NCI-H82 treated with DMSO at 0.1 percent for 48 hours (cell line): ENCODE measurements around the gene TP53I3.
"Not testable (repeated sequence)": the region's sequence is repeated elsewhere in the genome, so short reads cannot be mapped to it uniquely, and the experiment has no call there.

Source experiments
- DNase-seq: peaks from one replicate; lab custom pipeline; 2025; ENCODE audit not compliant: unreplicated experiment; lab: John Stamatoyannopoulos, UW

Gene TP53I3, protein sequence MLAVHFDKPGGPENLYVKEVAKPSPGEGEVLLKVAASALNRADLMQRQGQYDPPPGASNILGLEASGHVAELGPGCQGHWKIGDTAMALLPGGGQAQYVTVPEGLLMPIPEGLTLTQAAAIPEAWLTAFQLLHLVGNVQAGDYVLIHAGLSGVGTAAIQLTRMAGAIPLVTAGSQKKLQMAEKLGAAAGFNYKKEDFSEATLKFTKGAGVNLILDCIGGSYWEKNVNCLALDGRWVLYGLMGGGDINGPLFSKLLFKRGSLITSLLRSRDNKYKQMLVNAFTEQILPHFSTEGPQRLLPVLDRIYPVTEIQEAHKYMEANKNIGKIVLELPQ

DNA sequence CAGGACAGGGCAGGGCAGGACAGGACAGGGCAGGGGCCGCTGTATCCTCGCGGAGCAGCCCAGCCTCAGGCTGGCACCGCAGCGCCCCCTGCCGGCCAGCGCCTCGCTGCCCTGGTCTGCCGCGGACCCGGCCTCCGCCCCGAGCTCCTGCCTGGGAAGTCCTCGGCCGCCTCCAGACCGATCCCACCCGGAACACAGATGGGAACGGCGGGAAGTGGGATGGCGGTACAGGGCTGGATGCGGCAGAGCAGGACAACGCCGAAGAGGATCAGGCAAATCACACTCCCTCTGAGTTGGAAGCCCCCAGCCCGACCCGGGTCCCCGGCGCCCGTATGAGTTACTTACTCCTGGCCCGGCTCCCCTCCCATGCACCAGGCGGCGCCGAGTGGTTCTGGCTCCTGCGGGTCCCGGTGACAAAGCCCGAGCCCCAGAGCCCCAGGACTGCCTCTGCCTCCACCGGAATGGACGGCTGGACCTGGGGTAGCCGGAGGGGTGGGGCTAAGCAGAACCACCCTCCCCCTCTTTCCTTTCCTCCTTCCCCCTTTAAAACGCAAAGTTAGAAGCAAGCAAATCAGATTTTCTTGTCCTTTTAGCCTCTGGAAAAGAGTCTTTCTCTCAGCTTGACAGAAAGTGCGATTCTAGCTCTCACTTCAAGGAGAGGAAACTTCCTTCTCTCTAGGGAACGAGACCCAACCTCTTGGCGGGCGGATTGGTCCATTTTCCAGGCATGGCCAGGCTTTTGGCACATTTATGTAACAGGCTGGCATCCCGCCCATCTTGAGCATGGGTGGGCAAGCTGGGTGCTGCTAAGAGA lies at the start of gene TP53I3:
Gene TP53I3, minus strand, starts transcription at position 449 of the 814 bp plus-strand sequence. CDS start 508 bp downstream, outside the sequence.
- DNase-seq = peak; percentile 76

DNA sequence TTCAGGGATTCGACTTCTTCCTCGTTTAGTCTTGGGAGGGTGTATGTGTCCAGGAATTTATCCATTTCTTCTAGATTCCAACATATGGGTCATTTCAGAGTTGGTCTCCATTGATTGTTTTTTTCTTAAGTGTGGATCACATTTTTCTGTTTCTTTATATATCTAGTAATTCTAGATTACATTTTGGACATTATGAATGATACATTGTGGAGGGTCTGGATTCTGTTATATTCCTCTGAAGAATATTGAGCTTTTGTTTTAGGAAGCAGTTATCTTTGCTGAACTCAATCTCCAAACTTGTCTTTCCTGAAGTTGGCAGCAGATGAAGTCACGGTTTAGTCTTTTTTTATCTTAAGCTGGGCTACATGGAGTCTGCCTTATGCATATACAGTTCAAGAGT lies 47.9 kb upstream of the TP53I3 start:
- DNase-seq = no peak

DNA sequence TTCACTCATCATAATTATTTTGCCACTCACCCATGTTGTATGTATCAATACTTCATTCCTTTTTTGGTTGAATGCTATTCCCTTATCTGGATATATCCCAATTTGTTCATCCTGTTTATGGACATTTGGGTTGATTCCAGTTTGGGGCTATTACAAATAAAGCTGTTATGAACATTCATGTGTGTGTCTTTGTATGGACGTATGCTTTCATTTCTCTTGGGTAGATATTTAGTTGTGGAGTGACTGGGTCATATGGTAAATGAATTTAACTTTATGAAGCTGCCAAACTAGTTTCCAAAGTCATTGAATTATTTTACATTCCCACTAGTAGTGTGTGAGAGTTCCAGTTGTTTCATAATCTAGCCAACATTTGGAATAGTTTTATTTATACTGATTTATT lies 41.3 kb upstream of the TP53I3 start:
- no peak for DNase-seq

DNA sequence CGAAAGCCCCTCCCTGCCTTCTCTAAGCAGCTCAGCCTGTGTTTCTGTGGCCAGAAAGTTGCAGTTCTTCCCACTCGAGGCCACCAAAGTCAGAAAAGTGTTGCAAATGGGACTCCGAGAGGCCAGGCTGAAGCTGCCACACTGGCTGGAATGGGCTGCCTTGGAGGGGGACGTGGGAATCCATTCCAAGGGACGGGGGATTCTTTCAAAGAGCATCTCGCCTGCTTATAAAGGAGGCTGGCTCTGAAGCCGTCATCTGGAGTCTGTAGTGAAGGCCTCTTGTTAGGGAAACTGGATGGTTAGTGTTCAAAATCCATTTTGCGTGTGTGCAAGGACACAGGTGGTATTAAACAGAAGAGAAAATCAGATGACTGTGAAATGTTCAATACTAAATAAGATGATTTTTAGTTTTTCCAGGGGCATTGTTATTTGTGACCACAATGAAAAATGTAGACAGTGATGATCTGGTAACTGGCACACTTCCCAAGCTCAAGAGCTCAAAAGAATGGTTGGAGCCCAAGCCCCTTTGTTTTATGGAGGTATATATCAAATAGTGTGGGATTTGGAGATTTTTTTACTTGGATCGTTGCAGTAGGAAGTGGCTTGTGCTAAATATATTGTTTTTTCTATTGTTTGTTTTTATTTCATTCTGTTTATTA lies 39.4 kb upstream of the TP53I3 start:
- DNase-seq = no peak

DNA sequence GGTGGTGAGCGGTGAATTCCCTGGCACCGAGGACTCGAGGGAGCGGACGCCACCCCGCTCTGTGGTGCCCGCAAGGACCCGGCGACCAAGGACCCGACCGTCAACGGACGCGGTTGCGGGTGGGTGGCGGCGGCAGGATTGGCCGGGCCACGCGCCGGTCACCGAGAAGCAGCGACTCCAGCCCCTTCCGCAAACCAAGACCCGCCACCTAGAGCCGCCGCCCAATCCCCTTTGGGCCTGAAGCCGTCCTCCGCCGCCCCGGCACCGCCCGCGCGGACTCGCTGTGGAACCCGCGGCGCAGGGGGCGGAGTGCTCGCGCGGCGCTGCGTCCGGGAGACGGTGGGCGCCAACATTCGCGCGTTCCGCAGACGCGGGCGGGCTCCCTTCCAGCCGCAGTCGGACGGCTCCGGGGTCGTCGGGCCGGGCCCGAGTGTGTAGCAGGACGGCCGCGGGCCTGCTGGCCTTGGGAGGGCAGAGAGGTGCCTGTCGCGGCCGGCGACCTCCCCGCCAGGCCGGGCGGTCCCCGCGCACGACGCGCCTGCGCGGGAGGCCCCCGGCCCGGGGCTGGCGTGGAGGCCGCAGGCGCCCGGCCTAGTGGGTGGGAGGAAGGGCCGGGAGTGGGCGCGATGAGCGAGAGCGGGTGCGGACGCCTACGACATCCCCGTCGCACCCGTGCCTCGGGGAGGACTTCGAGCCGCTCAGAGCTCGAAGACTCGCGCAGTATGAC lies 38.7 kb upstream of the TP53I3 start, which contains the start of the genes FAM228B and PFN4:
Gene FAM228B, plus strand, starts transcription at position 275 of the 727 bp plus-strand sequence. CDS start 893 bp downstream, outside the sequence.
Gene PFN4, minus strand, starts transcription at position 140 of the 727 bp plus-strand sequence. CDS start 799 bp downstream, outside the sequence.
- DNase-seq = peak; percentile 73

DNA sequence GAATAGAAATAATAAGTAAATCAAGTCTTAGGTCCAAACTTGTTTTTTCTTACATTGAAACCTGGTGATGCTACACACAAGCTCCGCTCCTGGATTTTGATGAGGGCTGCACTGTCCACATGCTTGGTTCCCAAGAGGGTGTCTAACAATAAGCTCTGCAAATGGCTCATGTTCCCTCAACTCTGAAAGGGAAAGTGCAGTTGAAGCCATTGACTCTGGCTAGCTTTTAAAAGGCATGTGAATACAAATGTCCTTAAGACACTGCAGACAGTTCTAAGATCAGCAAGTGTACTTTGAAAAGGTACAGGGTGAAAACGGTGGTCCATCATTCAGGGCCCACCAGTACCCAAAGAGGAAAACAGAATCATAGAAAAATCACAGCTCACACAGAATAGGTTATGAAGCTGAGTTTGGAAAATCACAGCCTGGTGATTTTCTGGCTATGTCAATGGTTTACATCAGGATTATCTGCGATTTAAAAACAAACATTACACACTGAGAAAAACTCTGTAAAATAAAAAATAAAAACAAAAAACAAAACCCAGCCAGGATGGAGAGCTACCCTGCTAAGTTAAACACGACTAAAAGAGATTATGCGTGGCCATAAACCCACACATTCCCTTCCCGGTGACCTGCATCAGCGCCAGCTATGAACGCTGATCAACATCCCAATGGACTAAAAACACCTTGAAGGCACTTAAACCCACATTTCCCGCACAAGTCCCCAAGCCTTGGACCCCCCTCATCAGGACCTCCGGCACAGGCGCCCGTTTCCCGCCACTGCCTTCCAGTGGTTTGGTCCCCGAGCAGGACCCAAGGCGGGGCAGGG lies 37.9 kb upstream of the TP53I3 start:
- no peak for DNase-seq

DNA sequence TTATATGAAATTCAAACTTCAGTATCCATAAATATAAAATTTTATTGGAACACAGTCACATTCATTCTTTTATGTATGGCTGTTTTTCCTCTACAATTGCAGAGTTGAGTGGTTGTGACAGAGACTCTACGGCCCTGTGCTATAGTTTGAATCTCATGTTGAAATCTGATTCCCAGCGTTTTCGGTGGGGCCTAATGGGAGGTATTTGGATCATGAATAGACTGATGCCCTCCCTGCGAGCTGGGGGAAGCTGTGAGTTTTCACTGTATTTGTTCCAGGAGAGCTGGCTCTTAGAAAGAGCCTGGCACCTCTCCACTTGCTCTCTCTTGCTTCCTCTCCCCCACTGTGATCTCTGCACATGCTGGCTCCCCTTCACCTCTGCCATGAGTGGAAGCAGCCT lies 36.8 kb upstream of the TP53I3 start:
- no peak for DNase-seq

DNA sequence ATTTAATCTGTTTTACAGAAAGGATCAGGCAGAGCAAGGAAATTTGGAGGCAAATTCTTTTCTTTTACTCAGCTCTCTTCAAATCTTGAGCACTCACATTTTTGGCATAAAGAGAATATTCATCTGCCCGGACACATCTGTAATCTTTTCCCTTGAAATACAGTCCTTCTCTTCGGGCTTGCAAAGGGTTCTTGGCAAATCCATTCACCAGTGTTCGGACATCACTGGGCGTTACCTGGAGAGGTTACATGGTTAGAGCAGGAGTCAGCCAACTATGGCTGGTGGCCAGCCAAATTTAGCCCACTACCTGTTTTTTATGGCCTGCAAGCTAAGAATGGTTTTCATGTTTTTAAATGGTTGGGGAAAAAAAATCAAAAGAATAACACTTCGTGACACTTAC lies 36.4 kb upstream of the TP53I3 start:
- no peak for DNase-seq

DNA sequence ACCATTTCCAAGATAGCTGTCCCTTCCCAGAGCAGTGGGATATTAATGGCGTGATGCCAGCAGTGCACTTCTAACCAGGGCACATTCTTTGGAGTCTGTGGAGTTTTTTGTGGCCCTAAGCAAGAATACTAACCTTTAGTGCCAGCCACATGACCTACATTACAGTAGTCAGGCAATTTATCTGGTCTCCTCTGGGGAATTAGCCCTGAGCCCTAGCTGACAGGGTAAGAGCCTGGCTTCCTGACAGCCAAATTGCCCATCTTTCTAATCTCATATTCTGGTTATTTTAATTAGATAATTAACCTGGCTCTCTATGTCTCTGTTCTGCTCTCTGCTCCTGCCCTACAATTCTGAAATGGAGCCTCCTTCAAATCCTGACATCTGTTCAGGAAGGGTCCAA lies 33.3 kb upstream of the TP53I3 start:
- DNase-seq = peak; percentile 54

DNA sequence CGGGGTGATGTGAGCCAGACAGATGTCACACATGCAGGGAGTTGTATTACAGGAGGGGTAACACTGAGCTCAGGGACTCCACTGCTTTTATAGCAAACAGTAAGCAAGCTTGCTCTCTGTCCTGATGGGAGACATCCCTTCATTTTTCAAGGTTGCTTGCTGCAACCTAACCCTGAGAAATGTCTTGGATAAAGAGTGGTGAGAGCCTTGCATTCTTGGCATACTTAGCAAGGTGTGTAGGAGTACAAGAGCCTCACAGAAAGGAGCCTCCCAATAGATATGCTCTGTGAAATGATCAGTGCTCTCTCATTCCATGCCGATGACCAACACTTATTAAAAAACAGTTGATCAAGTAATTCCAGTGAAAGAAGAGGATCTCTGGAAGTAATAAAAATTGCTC lies 30.4 kb upstream of the TP53I3 start:
- DNase-seq = no peak

DNA sequence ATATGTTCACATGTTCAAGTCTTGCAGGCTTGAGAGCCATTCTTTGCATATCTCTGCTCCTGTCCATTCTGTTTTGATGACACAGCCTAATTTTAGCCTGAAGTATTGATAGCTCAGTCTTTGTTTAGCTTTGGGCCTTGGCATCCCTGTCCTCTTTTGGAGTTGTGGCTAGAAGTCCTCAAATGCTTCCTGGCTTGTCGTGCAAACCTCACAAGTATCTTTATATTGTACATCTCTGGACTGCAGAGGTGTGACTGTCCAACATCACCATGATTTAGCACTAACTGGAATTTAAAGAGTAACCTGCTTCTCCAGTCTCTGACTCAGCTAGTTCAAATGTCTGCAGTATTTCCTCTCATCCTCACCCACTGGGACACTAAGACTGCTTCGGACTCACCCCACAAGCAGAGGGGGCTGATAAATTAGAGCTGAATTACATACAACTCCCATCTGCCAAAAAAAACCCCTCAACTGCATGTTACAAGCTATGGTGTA lies 26.8 kb upstream of the TP53I3 start:
- no peak for DNase-seq

DNA sequence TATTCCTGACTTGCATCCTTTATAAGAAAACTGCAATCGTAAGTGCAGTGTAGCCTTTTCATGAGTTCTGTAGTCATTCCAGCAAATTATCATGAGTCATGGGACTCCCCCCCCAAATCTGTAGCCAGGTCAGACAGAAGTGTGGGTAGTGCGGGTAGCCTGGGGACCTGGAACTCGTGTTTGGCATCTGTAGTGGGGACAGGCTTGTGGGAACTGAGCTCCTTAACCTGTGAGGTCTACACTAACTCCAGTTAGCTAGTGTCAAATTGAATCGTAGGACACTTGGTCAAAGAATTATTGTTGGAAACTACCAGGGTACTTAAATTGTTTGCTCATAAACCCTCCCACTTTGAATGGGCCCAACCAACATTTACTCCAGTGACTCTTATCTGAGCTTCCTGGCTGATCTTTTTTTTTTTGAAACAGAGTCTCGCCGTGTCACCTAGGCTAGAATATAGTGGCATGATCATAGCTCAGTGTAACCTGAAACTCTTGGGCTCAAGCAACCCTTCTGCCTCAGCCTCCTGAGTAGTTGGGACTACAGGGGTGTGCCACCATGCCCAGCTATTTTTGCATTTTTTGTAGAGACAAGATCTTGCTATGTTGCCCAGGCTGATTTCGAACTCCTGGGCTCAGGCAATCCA lies 26.1 kb upstream of the TP53I3 start:
- DNase-seq = no peak

DNA sequence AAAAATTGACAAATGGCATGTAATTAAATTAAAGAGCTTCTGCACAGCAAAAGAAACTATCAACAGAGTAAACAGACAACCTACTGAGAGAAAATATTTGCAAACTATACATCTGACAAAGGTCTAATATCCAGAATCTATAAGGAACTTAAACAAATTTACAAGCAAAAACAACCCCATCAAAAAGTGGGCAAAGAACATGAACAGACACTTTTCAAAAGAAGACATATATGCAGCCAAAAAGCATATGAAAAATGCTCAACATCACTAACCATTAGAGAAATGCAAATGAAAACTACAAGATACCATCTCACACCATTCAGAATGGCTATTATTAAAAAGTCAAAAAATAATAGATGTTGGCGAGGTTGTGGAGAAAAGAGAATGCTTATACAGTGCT lies 24.8 kb upstream of the TP53I3 start:
- not testable (repeated sequence) for DNase-seq

DNA sequence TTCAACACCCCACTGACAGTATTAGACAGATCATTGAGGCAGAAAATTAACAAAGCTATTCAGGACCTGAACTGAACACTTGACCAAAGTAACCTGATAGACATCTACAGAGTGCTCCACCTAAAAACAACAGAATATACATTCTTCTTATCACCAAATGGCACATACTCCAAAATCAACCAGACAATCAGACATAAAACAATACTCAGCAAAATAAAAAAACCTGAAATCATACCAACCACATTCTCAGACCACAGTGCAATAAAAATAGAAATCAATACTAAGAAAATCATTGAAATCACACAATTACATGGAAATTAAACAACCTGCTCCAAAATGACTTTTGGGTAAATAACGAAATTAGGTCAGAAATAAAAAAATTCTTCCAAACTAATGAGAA lies 22.7 kb upstream of the TP53I3 start:
- DNase-seq = no peak

DNA sequence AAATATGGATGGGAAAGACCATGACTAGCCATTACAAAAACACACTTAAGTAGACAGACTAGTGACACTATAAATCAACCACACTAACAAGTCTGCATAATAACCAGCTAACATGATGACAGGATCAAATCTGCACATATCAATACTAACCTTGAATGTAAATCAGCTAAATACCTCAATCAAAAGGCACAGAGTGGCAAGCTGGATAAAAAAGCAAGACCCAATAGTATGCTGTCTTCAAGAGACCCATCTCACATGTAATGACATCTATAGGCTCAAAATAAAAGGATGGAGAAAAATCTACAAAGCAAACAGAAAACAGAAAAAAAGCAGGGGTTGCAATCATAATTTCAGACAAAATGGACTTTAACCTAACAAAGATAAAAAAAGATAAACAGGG lies 22.2 kb upstream of the TP53I3 start:
- no peak for DNase-seq

DNA sequence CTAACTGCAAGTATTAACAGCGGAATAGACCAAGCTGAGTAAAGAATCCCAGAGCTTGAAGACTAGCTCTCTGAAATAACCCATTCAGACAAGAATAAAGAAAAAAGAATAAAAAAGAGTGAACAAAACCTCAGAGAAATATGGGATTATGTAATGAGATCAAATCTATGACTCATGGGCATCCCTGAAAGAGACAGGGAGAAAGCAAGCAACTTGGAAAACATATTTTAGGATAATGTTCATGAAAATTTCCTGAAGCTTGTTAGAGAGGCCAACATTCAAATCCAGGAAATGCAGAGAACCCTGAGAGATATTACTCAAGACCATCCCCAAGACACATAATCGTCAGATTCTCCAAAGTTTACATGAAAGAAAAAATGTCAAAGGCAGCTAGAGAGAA lies 21.2 kb upstream of the TP53I3 start:
- no peak for DNase-seq

DNA sequence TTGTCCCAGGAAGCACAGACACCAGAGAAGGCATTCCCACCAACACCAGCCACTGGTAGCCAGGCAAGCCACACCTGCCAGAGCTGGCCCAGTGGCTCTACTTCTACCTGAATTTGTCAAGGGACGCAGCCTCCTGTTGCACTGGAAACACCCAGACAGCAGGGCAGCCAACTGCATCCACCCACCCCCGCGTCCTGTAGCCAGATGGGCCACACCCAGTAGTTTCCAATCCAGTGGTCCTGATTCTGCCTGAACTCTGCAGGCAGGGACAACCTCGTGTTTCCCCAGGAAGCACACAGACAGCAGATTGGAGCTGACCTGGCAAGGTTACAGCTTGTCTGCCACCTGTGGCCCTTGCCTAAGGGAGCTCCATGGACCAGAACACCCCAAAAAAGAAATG lies 20.3 kb upstream of the TP53I3 start:
- DNase-seq = no peak

DNA sequence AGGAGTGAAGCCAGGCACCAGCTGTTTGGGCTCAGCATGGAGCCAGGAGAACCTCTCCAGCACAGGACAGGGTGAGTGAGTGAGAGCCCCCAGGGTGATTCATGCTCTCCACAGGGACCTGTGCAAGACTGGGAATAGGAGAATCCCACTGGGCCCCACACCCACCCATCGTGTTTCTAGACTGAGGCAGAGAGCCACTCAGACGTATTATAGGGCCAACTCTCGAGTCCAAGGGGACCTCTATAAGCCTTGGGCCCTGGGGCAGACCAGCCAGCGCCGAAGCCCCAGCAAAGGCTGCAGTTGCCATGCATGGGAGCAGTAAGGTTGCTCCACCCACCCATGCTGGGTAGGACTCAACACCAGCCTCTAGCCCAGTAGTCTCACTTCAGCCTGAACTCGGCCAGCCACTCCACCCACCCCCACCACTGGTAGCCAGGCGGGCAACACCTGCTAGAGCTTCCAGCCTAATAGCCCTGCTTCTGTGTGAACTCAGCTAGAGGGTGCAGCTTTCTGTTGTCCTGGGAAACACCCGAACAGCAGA lies 19.5 kb upstream of the TP53I3 start:
- no peak for DNase-seq

DNA sequence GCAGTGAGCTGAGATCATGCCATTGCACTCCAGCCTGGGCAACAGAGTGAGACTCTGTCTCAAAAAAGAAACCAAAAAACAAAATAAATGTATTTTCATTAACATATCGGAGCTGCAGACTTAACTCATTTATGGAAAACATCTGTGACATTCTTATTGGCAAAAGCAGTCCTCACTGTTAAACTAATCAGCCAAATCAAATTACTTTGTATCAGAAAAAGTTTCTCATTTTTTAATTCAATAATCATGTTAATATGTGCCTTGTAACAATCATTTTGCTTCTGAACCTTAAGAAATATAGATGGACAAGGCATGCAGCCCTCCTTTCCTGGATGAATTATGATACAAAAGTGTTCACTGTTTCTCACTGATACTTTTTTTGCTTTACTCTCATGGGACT lies 18.0 kb upstream of the TP53I3 start:
- DNase-seq = no peak
